HCT116 (cell line): ENCODE data around the gene PALMD.

Experiments
- CEBPB ChIP-seq: IDR thresholded peaks from 2 replicates; pipeline ENCODE4 v1.6.1; 2012; ENCODE audit warnings: low read depth
- ELF1 ChIP-seq: IDR thresholded peaks from 2 replicates; pipeline ENCODE4 v1.6.1; 2012; ENCODE audit warnings: low read depth, borderline replicate concordance
- POLR2A ChIP-seq: IDR thresholded peaks from 2 replicates; pipeline ENCODE4 v1.7.0; 2011; ENCODE audit warnings: borderline replicate concordance; ENCODE audit not compliant: insufficient read depth, insufficient read length; ENCODE audit errors: extremely low read depth
- POLR2AphosphoS5 ChIP-seq: IDR thresholded peaks from 2 replicates; pipeline ENCODE4 v1.6.1; 2011; ENCODE audit warnings: mild to moderate bottlenecking, low read depth, low read length, moderate library complexity
- SRF ChIP-seq: IDR thresholded peaks from 2 replicates; pipeline ENCODE4 v1.6.1; 2012; ENCODE audit warnings: low read depth
- YY1 ChIP-seq: IDR thresholded peaks from 2 replicates; pipeline ENCODE4 v1.6.1; 2011; ENCODE audit warnings: low read length, low read depth, moderate library complexity, mild to moderate bottlenecking; ENCODE audit not compliant: insufficient replicate concordance; ENCODE audit errors: extremely low read depth
- TF ChIP-seq, protein P1 (sequence below), 3 experiments: fragments of 200-600 bp in 1 of 3; sonication (generic) in 1 of 3; IDR thresholded peaks in 2 of 3; conservative IDR thresholded peaks in 1 of 3; 2 replicates each; pipeline ENCODE4 v1.5.1; 2012 to 2017; ENCODE audit warnings: low read depth in 2 of 3, low read length in 2 of 3, antibody characterized with exemption in 1 of 3, borderline replicate concordance in 1 of 3, control low read depth in 1 of 3, mild to moderate bottlenecking in 1 of 3, mixed read lengths in 1 of 3, mixed run types in 1 of 3, moderate library complexity in 1 of 3; ENCODE audit not compliant: insufficient read depth in 1 of 3
- TF ChIP-seq, protein P2 (sequence below): IDR thresholded peaks from 2 replicates; pipeline ENCODE4 v1.6.1; 2012

DNA sequence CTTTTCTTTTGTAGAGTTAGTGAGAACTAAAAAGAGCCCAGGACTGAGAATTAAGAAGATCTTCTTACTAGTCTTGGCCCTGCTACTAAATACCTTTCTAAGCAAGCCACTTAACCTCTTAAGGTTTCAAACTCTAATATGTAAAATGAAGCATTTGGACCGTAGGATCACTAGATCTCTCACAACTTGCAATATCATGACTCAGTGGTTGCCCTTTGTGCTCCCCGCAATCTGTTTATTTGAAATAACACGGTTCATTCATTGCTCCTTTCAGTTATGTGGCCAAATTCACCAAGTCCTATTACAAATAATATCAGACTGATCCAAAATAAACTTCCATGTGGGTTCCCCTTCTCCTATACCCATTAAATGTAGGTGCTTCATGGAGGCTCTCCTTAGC lies 10.8 kb downstream of the PALMD start:
- no peak for TF ChIP-seq ELF1
- TF ChIP-seq SRF: no peak
- no peak for TF ChIP-seq POLR2AphosphoS5
- TF ChIP-seq, protein P1, sequence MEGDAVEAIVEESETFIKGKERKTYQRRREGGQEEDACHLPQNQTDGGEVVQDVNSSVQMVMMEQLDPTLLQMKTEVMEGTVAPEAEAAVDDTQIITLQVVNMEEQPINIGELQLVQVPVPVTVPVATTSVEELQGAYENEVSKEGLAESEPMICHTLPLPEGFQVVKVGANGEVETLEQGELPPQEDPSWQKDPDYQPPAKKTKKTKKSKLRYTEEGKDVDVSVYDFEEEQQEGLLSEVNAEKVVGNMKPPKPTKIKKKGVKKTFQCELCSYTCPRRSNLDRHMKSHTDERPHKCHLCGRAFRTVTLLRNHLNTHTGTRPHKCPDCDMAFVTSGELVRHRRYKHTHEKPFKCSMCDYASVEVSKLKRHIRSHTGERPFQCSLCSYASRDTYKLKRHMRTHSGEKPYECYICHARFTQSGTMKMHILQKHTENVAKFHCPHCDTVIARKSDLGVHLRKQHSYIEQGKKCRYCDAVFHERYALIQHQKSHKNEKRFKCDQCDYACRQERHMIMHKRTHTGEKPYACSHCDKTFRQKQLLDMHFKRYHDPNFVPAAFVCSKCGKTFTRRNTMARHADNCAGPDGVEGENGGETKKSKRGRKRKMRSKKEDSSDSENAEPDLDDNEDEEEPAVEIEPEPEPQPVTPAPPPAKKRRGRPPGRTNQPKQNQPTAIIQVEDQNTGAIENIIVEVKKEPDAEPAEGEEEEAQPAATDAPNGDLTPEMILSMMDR (IDR thresholded peaks at IDR 0.05 in 2 of 3, conservative IDR thresholded peaks at IDR 0.05 in 1 of 3; ENCODE audit: borderline replicate concordance in 1 of 3, insufficient read depth in 1 of 3, low read depth in 2 of 3, low read length in 2 of 3): no peak
- TF ChIP-seq YY1: no peak
- TF ChIP-seq, protein P2, sequence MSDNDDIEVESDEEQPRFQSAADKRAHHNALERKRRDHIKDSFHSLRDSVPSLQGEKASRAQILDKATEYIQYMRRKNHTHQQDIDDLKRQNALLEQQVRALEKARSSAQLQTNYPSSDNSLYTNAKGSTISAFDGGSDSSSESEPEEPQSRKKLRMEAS: no peak
- no peak for TF ChIP-seq POLR2A
- no peak for TF ChIP-seq CEBPB
